Measurements from ENCODE around the gene DGLUCY.
"Not testable (repeated sequence)": the region's sequence is repeated elsewhere in the genome, so short reads cannot be mapped to it uniquely, and the experiment has no call there.

Gene DGLUCY

DNA sequence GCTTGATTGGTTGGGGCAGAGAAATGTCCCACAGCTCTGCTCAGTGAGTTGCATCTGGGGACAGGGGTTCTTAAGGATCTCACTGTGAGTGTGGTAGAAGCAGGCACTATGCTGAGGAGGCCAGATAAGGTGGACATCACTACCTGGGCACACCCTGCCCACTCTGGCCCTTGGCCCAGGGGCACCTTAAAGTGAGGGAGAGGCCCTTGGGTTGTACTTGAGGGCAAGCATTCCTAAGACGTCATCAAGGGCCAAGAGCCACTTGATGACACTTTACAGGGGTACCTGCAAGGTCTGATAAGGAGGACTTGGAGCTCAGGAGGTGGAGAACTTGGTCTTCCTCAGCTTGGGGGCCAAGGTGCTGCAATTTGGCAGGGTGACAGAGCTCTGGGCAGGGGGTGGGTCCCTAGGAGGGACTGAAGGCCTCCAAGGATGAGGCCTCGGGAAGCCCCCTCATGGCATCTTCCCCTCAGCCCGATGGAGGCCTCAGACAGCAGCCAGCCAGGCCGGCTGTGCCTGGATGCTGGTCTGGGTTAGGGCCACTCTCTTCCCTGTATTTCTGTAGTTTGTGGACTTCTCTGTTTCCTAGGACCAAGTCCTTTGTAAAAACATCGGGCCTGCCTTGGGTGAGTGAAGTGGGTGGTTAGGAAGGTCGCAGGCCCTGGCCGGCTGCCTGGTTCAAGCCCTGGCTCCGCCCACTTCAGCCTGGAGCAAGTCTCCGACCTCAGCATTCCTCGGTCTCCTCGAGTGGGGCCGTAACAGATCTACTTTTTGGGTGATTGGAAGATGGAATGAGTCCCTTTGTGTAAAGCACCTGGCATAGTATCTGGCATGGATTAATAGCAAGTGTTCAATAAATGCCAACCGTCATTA lies 105.9 kb downstream of the DGLUCY start:
- no peak for DNase-seq

DNA sequence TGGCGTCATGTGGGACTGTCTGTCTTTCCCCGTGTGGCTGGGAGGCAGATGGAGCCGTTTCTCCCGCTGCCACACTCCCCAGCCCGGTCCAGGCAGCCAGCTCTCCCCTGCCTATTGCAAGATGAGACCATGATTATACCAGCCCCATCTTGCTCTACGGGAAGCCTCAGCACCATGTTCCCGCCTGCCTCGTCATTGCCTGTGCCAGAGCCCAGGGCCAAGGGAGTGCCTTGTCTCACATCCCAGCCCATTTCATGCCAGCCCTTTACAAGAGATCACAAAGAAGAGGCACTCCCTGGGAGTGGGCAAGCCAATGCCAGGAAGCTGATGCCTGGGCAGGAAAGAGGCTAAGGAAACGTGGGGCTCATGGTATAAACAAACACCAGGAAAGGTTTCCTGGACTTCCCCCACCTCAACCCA lies 106.7 kb downstream of the DGLUCY start:
- DNase-seq = no peak

DNA sequence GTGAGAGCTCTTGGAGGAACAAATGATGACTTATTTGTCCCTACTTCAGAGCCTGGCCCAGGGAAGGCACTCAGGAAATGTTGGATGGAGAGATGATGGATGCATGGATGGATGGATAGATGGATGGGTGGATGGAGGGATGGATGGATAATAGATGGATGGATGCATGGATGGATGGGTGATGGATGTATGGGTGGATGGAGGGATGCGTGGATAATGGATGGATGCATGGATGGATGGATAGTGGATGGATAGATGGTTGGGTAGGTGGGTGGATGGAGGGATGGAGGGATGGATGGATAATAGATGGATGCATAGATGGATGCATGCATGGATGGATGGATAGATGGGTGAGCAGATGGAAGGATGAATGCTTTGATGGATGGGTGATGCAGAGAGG lies 107.4 kb downstream of the DGLUCY start:
- no peak for DNase-seq

DNA sequence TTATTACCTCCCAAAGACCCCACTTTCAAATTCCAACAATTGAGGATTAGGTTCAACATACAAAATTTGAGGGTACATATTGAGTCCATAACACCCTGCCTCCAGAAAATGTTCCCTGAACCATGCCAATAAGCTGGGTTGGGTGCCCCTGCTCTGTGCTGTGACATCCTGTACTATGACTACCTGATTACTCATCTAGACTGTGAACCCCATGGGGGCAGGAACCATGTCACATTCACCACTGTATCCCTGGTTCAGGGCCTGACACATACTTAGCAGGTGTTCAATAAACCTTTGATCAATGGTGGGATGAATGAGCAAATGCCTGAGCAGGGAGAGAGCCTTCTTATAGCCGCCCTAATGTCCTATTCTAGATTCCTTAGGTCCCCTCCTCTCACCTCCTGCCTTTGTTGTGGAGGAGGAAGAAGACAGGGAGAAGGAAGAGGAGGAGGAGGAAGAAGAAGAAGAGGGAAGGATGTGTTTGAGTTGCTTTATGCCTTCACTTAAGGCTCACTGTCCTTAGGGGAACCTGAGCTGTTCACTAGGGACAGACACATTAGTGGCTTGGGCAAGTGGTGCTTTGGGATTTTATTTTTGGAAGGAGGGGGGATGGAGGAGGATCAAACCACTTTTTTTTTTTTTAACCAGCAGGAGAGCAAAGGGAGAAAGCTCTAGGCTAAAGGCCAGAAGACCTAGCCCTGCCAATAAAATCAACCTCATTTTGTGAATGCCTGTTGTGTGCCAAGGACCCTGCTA lies 109.3 kb downstream of the DGLUCY start:
- DNase-seq = no peak

DNA sequence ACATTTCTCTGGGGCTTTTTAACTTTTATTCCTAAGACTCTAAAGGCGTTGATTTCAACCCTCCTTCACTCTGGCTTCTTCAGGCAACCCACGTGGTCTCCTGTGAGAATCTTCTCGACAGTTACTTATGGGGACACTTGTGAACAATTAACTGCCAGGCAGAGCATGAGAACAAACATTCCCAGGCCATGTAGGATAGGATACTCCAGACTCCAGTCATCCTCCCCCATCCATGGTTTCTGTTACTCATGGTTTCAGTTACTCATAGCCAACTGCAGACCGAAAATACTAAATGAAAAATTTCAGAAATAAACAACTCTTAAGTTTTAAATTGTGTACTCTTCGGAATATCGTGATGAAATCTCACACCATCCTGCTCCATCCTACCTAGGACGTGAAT lies 111.2 kb downstream of the DGLUCY start:
- DNase-seq = no peak

DNA sequence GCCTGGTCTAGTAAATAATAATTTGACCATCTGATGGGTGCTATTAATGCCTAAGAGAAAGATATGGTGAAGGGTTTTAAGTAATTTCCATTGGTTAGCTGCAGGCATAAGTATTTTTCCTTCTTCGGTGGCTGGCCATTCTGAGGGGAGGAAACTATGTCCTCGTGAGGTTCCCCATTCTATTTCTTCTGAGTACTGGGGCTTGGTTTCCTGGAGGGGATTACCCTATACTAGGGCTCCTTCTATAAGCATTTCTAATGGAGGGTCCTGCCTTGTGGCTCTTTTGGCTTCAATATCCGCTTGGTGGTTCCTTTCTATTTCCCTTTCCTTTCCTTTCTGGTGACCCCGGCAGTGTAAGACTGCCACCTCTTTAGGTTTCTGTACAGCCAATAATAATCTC lies 112.5 kb downstream of the DGLUCY start:
- not testable (repeated sequence) for DNase-seq

DNA sequence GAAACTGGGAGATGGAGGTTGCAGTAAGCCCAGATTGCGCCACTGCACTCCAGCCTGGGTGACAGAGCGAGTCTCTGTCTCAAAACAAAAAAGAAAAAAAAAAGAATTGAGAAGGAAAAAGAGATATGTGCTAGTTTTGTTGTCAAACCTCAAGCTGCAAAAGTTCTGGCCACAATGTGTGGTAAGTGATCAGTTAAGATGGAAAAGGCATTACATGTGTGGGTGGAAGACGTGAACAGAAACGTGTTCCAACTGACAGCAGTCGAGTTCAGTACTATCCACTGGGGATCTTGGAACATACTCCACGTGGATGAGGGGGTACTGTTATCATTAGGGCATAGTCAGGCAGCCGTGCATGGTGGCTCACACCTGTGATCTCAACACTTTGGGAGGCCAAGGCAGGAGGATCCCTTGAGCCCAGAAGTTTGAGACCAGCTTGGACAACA lies 113.3 kb downstream of the DGLUCY start:
- no peak for DNase-seq

DNA sequence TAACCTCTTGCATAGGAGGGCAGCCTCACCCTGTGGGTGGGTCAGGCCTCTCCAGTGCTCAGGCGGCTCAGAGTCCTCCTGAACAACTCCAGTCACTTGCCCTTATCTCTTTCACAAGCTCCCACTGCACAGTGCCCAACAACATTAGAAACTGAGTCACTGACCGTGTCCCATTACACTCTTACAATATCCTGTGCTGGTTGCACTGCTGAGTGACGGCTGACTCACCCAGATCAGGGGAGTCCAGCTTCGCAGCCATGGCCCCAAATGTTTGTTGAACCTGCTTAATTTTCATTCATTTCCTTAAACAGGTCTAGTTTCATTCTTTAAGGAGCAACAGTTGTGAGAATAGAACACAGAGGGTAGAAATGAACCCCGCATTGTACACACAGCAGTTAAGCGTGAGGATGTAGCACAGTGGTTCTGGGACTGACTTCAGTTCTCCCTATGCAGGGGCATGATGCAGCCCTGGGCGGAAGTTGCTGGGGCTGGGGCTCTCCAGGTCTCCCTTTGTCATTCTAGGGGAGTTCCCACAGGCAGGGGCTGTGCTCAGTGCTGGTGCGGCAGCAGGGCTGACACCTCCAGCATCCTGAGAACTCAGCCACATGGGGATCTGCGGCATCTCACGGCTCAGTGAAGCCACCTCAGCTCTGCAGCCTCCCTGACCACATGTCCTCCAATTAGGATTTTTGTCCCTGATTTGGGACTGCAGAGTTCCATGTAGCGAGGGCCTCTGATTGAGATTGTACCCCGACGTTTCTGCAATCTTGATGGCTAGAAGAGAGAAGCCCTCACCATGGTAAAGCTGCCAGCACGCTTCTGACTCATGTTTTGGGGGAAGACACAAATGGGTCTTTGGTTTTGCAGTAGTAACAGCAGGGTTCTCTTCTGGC lies 114.5 kb downstream of the DGLUCY start:
- no peak for DNase-seq

DNA sequence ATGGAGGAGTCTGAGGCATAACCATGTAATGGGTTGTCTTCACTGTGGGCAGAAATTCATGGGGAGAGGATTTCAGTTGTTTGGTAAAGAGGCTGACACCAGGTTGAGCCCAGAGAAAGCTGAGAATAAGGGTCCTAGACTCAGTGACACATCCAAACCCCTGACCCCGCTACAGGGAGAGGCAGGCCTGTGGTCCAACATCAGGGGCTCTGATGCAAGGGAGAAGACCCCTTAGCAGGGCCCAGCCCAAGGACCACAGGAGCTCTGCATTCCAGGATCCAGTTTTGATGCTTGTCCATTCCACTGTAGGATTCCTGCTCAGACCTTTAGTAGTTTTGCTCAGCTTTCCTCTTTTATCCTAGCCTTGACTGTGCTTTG lies 115.1 kb downstream of the DGLUCY start:
- DNase-seq = no peak

DNA sequence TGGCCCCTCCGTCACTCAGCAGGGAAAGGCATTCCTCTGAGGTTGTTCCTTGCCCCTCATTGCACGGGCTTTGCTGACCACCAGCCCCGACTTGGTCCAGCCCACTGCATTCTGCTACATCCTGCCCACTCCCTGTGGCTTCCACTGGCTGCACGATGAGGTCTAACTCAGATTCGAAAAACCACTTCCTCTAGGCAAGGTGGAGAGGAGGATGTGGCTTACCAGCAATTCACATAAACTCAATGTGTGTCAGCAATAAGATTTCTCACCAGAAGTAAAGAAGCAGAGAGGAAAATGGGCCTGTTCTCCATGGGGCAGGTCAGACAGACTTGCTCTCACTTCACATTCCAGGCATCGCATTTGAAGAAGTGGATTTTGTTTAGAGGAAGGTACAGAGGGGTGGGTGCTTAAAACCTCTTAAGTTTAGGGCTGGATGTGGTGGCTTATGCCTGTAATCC lies 115.9 kb downstream of the DGLUCY start:
- no peak for DNase-seq

DNA sequence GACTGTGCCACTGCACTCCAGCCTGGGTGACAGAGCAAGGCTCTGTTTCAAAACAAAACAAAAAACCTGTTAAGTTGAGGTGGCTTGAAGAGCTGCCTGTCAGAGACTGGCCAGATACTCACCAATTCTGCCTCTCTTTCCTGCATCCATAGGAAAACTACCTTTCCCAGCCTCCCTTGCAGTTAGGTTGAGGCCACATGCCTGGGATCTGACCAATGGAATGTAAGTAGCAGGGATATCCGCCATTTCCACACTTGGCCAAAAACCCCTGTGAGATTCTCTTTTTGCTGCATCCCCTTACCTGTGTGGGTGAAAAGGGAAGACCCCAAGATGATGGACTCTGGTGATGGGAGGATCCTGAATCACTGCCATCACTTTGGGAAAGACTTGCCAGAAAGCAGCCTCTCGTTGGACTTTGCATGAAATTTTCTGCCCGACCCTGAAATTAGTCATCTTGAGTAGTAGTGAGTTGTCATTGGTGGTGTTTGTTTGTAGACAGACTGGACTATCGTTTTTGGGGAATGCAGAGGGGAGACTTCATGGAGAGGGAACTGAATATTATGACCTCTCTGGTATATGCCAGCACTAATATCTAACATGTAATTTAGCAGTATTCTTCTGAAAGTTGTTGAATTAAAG lies 116.6 kb downstream of the DGLUCY start:
- no peak for DNase-seq

DNA sequence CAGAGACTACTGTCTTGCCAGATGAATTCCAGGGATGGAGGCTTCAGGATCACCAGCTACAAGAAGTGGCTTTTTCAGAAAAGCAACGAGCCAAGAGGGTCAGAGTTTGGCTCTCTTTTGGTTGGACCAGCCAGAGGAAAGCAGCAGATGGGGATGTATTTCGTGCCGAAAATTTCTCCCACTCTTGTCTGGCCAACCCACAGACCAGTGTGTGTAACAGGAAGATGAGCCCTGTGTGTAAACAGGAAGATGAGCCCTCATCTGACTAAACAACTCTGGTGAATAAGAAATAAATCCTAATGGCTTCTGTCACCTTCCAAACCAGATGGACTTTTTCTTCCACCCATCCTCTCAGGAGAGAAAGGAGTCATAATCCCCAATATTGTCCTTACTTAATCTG lies 117.6 kb downstream of the DGLUCY start:
- no peak for DNase-seq

DNA sequence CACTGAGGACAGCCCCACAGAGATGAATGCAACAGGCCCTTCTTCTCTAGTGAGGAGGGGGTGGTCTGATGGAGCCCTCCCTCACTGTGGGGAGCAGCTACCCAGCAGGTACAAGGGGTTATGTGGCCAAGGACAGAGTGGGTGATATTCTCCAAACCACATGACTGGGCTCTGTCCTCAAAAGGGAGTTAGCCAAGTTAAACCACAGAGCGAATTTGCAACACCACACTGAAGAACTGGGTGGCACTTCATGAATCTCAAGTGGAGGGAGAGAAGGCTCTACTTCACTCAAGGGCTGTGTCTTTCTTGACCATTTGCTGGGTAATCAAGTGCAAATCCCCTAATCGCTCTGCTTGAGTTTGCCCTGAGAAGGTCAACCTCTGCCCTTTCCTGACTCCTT lies 118.2 kb downstream of the DGLUCY start:
- DNase-seq = no peak

DNA sequence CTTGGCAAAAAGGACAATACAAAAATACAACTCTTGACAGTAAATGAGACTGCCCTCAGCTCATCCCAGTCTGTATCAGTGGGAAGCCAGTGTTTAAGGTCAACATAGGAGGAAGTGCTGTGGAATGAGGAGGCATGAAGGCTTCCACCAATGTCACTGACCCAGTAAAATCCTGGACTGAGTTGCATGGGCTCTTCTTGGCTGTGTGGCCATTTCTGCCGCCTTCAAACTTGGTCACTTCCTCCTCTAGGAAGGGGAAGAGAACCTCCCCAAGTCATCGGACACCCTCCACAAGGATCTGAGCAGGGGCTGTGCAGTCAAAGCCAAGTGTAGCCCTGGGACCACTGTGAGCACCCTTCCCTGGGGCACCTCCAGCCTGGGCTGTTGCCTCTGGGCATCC lies 118.7 kb downstream of the DGLUCY start:
- no peak for DNase-seq

DNA sequence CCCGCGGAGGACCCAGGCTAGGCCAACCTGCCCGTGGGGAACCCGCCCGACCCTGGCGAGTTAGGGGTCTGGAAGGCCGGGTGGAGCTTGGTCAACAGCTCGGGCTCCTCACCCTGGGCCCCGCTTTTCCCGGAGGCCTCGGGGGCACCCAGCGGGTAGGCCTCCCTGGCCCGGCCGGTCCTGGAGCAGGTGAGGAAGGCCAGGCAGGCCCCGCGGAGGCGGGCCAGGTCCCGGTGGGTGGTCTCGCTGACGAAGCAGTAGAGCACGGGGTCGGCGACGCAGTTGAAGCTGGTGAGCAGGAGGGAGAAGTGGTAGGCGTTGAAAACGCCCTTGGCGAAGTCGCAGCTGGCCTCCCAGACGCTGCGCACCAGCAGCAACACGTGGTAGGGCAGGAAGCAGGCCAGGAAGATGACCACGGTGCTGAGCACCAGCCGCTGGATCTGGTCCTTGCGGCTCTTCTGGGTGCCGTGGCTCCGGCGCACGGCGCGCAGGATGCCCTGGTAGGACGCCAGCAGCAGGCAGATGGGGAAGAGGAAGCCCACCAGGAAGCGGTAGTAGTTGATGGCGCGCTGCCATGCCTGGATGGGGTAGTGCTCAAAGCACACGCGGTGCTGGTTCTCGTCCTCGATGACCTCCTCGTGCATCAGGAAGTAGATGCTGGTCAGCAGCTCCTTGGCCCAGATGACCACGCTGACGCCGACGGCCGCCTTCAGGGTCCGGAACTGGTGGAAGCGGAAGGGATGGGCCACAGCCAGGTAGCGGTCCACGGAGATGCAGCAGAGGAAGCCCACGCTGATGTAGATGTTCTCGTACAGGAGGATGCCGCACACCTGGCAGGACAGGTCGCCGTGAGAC lies 120.3 kb downstream of the DGLUCY start:
- no peak for DNase-seq

DNA sequence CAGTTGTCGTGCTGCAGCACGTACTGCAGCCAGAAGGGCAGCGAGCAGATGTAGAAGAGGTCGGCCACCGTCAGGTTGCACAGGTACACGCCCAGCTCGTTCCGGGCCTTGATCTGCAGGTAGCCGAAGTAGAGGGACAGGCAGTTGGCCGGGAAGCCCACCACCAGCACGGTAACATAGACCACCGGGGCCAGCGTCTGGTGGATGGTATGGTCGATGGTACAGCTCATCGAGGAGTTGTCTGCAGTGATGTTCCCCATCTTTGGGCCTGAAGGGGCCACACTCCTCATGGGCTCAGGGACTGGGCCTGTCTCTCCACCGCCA lies 120.9 kb downstream of the DGLUCY start:
- no peak for DNase-seq

DNA sequence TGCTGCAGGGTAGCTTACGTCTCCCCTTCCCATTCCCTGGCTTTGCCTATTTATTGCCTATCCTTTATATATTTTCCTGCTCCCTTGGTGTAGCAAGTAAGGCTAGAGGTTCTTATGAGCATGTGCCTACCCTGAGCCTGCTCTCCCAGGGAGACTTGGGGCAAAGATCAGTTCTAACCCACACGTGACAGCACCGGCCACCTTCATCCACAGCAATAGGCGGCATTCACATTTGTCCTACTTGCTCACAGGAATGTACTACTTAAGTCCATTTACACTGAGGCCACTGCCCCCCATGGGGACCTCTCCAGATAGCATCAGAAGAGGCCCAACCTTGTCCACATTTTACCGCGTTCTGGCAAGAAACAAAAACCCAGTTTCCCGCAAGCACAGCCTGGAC lies 122.0 kb downstream of the DGLUCY start:
- DNase-seq = no peak

DNA sequence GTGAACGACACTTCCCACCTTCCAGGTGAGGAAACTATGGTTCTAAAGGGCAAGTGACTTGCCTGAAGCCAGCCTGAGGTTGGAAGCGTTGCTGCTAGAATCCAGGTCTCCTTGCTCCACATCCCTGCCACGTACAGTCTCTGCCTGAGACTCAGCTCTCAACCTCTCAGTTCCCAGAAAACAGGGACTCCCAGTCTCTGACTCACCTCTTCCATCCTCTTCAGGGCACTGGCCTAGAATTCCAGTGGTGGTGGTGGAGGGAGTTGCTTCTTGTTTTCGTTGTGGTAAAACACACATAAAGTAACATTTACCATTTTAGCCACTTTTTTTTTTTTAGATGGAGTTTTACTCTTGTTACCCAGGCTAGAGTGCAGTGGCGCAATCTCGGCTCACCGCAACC lies 123.3 kb downstream of the DGLUCY start:
- DNase-seq = no peak

DNA sequence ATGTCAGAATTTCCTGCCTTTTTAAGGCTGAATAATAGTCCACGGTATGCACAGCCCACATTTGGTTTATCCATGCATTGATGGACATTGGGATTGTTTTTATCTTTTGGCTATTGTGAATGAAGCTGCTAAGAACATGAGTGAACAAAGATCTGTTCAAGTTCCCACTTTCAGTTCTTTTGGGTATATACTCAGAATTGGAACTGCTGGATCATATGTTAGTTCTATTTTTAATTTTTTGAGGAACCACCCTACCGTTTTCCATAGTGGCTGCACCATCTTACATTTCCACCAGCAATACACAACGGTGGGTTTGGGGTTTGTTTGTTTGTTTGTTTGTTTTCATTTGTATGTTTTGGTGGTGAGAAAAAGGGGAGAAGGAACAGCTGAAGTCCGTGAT lies 124.2 kb downstream of the DGLUCY start:
- no peak for DNase-seq

DNA sequence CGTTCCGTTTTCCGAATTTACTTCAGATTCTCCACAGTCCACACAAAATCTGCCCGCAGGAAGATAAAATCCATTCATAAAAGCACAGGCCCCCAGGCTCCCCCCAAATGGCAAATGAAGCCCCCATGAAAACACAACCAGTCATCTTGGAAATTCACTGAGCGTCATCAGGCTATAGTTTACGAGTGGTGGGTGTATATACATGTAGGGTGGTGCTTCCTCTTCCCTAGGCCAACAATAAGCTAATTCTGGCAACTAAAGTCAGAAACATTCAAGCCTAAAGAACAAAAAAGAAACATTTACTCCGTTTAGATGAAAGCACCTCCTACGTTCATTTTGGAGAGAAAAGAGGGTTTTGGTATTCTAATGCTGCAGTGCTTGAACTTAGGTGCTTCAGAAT lies 124.8 kb downstream of the DGLUCY start:
- no peak for DNase-seq

DNA sequence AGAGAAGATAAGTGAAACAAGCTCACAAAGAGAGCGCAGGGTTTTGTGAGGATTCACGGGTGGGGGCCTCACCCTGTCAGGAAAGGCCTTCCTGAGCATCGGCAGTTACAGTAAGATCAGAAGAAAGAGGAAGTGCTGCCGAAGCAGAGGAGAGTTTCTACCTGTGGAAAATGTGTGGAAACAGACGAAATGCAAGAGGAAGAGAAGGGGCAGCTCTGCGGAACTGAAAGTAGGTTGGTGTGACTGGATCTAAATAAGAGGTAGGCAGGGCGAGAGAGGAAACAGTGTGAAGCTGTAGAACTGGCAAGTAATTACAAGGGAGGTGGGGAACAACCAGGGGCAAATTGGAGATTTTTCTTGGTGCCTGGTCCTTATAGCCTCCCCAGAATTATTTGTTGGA lies 128.0 kb downstream of the DGLUCY start:
- DNase-seq = no peak

DNA sequence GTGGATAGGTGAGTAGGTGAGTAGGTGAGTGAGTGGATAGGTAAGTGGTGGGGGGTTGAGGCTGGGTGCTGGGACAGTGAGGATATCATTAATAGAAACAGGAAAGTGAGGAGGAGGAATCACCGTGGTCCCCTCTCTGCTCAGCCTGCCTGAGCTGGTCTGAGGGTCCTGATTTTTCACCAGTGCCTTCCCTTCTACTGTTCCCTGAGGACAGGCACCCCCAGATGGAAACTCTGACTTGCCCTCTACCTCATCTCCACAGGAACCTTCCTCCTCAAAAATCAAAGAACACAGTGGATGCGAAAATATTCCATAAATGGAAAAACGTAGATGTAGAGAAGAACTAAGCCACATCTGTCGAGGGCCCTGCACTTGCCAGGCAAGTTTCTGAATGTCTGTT lies 128.8 kb downstream of the DGLUCY start:
- no peak for DNase-seq

All from SHP77 treated with DMSO at 0.1 percent for 48 hours (cell line).